Measurements from ENCODE around the gene FCHO1.

GRCh38 chr19:17721821-17722220 lies 29.5 kb upstream of the FCHO1 start:
- TF ChIP-seq CTCF (IDR thresholded peaks at IDR 0.05 in 4 of 5, conservative IDR thresholded peaks at IDR 0.05 in 1 of 5) (no peak), POLR2A (IDR thresholded peaks at IDR 0.05) (no peak)

Data from gastrocnemius medialis (tissue), 4 donors.